Activated CD4-positive, CD25-positive, alpha-beta regulatory T cell treated with anti-CD3 and anti-CD28 coated beads, Interleukin-2, amount 50 U/mL, for 24 hours (primary cell): ENCODE data around the gene TBC1D21.

Experiments
- ATAC-seq, 2 donors: fragments of 150-1000 bp; cut with Tn5 transposase; one replicate each; pipeline ENCODE4 v1.10.0; 2021; ENCODE audit warnings: mild to moderate bottlenecking in 1 of 2, moderate library complexity in 1 of 2

TBC1D21 gene

DNA sequence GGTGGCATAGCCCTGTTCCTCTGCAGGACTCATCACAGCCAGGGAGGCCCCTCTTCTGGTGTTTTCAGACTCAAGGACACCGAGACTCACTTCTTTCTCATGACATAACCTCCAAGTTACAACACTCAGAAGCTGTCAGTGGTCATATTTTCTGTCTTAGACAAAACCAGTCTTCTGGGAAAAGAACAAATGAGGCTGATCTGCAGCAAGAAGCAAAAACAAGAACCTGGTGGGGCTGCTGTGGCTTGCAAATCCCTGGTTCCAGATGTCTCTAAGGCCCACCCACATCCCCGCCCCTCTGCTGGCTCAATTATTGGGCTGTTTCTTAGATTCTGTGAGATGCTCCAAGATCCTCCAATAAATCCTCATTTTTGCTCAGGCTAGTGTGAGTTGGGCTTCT, 36.3 kb downstream of the TBC1D21 start:
- no peak for ATAC-seq

DNA sequence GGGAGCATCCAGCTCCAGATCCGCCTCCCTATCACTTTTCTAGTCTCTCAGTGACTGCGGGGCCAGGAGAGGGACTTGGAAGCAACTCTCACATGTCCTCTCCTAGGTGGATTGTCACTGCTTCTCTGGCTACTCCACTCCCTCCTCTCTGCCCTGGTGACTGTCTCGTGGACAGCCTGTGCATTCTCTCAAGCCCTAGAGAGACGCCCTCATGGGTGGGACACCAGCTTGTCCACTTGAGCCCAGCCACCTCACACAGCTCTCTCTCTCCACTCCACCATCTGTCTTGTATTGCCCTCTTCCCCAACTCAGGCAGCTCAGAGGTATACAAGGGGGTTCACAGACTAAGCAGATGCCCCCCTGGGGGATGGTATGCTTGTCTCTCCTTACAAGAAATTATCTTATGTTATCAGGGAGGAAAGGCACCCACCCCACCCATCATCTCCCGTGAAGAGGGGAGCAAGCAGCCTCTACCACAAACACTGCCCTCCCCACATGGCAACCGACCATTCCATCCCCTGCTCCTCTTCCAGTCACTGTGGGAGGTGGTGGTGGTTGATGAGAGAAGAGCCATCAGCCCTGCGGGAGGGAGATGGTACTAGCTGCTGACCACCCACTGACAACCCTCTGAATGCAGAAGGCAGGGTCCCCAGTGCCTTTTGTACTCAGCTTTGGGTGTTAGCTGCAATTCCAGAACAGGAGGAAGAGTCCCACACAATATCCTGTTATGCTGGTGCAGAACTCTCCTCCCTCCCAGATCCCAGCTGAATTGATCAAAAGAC, 37.3 kb downstream of the TBC1D21 start:
- no peak for ATAC-seq

DNA sequence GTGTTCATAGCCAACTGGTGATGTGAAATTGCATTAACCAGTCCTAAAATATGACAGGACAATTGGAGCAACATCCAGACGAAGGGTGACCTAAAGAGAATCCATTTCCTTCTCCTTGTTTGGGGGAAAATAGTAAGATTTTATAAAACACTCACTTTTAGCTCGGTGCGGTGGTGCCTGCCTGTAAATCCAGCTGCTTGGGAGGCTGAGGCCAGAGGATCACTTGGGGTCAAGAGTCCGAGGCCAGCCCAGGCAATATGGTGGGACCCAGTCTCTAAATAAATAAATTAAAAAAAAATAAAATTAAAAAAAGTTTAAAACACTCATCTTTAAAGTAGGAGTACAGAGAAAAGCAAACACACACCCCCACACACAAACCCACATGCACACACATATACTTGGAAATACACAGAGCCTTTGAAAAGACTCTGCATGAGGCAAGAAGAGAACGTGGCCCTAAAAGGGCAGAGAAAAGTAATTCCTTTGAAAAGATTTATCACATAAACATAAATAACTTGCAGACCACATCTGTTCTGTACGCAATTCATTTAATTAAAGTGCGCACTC, 38.7 kb downstream of the TBC1D21 start:
- ATAC-seq = no peak

DNA sequence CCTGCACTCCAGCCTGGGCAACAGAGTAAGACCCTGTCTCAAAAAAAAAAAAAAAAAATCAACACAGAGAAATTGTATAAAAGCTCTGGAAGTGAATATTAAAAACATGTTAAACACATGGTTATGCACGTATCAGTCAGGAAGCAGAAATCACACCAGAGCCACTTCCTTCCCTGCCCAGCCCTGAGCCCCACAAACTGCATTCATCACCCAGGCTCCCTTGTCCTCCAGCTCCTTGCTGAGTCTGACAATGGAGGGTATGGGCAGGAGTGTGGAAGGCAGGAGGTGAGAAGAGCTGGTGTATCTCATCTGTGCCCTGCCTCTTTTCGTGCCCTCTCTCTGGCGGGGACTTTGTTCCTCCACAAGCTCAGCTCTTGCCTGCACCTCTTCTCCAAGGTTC, 40.8 kb downstream of the TBC1D21 start:
- ATAC-seq = no peak

DNA sequence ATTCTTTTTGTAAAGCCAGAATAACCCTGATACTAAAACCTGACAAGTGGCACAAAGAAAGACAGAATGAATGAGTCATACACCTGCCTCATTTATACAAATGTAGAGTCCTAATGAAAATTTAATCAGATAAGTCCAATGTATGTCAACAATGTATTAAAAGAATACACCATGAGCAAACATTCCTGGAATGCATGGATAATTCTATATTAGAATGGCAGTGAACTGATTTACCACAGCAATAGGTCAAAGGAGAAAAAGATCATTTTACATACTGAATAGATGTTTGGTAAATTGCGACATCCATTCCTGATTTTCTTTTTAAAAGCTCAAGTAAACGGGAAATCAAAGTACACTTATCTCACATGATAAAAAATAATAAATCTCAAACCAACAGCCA, 41.7 kb downstream of the TBC1D21 start:
- ATAC-seq = no peak

DNA sequence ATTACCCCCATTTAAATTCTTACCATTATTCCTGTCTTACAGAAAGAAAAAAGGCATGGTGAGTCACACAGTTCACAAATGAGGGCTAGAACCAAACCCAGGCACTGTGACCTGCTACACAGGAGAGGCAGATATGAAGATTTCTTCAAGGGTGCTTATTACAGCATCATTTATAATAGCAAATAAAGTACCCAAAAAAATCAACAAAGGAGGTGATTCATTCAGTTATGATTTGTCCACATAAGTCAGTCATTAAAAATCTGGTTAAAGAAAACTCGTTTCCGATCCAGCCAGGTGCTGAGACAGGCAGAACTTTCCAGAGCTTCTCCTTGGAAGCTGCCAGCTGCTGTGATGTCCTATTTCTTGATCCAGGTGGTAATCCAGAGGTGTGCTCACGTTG, 45.4 kb downstream of the TBC1D21 start:
- no peak for ATAC-seq

DNA sequence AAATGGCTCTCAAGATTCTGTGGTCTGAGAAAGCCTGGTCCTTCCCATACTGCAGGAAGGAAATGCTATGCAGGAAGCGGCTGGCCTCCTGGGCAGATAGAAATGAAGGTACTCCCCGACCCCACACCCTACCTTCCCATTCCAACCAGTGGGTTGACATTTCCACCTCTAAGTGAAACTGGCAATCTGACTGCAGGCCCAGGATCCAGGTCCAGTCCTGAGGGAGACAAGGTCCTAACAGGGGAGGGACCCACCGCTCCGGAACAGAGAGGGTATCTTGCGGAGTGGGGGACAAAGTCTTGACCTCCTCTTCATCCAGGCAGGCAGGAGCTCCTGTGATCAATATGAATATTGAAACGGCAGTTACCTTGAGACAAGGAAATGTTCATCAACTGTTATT, 46.3 kb downstream of the TBC1D21 start:
- no peak for ATAC-seq

DNA sequence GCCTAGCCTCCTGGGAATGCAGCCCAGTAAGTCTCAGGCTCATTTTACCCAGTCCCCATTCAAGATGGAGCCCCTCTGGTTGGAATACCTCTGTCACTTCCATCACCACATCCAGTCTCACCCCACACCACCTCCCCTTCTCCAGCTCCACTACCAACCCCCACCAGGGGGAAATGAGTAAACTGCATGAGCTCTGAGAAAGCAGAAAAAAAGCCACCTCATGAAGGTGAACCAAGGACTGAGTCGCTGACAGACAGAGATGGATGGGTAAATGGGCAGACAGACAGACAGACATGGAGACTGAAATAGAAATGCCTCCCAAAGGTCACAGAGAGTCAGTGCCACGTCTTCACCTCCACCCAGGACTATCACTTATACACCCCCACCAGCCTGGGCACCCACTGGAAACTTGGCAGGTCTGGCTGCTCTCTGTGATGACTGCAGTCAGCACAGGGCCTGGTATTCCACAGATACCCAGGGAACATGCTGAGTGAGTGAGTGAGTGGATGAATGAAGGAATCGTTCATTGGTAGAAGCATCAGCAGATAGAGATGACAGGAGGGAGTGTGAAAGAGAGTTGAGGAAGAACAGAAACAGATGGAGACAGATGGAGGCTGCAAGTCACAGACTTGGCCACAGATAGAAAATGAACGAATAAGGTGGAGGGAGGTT, 48.0 kb downstream of the TBC1D21 start:
- peak; percentile 15 to 32 for ATAC-seq

DNA sequence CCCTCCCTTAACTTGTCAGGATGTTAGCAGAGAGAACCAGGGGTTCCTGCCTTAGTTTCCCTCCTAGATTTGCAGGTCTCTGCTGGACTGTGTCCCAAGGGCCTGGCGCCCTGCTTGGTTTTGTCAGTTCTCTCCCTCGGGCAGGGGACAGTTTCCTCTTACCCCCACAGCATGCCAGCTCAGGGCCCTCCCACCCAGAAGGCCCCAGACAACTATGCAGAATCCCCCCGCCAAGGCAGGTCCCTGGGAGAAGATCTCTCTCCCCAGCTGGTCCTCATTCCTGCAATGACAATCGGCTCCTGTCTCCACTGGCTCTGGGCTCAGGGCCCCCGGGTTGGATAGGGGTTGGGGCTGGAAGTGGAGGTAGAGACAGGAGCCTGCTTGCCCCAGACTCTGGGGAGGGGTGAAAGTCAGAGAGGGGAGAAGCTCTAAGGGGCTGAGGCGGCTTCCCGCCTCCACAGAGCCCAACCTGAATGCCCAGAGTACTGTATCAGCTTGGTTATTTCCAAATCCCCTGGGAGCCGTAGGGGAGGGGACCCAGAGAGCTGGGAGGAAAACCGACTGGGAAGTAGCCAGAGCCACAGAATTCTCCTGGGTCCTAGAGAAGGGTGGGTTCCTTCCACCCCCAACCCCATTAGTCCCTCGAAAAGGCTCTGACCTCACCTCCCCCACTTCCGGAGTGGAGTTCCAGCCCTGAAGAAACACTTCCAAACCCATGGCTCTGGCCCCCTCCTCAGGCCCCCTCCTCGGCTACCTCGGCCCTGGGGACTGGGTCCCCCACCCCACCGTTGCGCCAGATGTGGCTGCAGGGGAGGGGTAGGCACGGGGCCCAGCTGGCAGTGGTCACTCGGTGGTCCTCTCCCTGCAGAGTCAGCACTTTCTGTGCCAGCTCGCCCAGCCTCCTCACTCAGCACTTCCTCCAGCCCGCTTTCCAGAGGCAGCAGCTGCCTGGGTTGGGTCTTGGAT, 49.1 kb downstream of the TBC1D21 start:
- no peak for ATAC-seq

DNA sequence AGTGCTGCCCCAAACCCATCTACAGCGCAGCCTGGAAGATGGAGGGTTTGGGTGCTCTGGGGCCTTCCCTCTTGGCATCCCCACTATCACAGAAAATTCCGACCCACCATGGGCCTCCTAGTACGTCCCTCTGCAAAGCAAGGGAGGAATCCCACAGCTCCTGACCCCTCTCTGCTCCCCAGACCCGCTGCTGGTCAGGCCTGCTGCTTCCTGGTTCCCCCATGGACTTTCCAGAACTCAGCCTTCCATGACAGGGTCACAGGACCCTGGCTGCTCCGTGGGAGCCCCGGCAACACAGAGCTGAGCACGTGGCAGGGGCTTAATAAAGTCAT, 49.8 kb downstream of the TBC1D21 start:
- ATAC-seq = no peak

DNA sequence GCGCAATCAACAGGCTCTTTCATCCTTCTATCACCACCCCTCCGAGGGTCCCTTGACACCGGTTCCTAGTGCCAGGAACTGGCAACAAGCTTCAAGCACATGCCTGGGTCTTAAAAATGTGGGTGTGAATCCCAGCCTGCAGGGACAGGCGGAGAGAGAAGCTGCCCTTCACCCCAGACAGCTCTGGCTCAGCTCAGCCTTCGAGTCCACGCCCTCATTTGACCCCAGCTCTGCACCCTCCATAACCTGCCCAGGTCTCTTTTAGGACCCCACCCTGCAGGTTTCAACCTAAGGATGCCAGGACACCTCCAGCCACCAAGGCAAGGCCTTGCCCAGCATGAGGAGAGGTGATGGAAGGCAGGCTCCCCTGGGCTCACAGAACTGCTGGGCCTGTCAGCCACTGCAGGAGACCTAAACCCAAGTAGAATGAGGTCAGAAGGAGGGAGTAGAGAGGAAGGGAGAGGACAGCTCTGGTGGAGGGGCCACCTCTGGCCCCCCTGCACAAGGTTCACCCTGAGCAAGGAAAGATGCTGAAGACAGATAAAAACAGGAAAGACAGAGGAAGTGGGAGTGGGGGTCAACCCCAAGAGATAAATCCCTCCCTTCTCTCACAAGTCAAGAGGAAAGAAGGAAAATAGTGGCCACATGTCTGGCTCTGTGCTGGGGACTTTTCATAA, 50.3 kb downstream of the TBC1D21 start:
- ATAC-seq = no peak

DNA sequence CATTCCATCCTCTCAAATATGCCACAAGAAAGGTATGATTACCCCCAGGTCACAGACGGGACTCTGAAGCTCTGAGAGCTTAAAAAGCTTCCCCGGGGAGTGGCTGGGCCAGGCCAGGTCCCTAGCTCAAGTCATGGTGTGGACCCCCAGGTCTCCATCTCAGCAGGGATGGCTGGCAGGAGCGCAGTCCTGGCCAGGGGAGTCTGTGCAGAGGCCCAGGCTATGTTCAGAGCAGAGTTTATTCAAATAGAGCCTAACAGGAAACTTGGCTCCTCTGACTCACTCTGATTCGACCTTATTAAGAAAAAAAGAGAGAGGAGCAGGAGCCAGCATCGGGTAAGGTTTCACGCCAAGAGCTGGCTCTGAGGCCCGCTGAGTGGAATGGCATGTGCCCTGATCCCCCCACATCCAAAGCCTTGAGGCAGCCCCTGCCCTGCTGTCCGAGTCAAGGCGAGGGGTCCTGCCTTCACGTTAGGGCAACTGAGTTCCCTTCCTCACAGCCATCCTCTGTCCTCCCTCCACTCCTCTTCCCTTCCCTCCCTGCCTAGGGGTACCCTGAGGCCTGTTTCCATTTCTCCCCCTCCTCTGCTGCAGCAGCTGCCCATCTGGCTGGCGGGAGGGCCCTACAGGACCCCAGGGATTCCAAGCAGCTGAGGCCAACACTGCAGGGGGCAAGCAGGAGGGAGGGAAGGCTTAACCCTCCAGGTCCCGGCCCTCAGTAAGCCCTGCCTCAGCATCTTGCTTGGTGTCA, 51.0 kb downstream of the TBC1D21 start:
- ATAC-seq = peak; percentile 47 to 53

DNA sequence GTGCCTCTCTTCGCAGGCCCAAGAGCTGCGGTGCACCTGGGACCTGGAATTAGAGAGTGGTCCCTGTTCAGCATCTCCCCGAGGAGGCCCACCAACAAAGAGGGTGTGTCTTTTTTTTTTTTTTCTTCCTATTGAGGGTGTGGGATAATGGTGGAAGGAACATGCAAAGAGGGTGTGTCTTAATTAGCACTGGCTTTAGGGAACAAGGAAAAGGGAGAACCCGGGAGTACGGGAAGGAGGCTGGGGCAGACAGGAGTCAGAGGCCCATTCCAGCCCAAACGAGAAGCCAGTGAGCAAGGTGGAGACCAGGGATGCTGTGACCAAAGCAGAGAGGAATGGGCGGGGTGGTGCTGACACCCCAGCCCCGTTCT, 52.5 kb downstream of the TBC1D21 start:
- no peak for ATAC-seq

DNA sequence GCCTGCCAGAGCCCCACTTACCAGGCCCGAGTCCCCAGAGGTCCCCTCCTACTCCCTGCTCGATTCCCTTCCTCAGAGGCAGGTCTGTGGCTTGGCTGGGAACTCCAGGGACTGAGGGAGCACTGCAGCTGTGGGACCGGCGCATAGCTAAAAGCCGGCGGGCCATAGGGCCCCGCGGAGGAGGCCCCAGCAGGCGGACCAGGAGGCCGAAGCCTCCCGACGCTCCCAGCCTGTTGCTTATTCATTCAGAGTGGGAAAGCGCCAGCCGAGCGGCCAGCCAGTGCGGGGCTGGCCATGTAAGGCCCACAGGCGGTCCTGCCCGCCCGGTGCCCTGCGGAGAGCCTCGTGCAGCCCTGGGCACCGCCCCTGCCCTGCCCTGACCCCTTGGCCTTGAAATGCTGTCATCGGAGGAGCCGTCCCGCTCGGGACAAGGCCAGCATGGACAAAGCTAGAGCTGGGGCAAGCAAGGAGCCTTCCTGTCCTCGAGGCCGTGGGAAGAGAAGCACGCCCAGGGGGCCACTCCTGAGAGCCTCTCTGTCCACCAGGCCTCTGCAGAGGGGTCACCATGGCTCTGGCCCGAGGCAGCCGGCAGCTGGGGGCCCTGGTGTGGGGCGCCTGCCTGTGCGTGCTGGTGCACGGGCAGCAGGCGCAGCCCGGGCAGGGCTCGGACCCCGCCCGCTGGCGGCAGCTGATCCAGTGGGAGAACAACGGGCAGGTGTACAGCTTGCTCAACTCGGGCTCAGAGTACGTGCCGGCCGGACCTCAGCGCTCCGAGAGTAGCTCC, 53.0 kb downstream of the TBC1D21 start, which contains the start of gene LOXL1:
Gene LOXL1, plus strand, starts transcription at position 244 of the 784 bp plus-strand sequence. Its CDS starts 322 bp downstream, at position 566.
- ATAC-seq = no peak

DNA sequence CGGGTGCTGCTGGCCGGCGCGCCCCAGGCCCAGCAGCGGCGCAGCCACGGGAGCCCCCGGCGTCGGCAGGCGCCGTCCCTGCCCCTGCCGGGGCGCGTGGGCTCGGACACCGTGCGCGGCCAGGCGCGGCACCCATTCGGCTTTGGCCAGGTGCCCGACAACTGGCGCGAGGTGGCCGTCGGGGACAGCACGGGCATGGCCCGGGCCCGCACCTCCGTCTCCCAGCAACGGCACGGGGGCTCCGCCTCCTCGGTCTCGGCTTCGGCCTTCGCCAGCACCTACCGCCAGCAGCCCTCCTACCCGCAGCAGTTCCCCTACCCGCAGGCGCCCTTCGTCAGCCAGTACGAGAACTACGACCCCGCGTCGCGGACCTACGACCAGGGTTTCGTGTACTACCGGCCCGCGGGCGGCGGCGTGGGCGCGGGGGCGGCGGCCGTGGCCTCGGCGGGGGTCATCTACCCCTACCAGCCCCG, 53.7 kb downstream of the TBC1D21 start:
- ATAC-seq = peak; percentile 4 to 14

DNA sequence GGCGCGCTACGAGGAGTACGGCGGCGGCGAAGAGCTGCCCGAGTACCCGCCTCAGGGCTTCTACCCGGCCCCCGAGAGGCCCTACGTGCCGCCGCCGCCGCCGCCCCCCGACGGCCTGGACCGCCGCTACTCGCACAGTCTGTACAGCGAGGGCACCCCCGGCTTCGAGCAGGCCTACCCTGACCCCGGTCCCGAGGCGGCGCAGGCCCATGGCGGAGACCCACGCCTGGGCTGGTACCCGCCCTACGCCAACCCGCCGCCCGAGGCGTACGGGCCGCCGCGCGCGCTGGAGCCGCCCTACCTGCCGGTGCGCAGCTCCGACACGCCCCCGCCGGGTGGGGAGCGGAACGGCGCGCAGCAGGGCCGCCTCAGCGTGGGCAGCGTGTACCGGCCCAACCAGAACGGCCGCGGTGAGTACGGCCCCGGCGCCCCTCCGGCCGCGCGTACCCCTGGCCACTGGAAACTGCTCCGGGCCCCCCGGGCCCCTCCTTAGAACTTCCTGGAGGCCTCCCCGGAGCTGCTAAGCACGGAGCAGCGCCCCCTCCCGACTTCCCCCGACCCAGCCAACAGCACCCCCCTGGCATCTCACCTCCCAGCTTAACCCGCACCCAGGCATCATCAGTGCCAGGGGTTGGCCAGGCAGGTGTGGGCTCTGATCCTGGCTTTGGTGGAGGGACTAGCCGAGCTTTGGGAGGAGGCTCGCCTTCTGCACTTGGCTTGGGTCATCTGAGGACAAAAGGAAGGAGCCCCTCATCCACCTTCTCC, 54.3 kb downstream of the TBC1D21 start:
- peak; percentile 82 to 83 for ATAC-seq

DNA sequence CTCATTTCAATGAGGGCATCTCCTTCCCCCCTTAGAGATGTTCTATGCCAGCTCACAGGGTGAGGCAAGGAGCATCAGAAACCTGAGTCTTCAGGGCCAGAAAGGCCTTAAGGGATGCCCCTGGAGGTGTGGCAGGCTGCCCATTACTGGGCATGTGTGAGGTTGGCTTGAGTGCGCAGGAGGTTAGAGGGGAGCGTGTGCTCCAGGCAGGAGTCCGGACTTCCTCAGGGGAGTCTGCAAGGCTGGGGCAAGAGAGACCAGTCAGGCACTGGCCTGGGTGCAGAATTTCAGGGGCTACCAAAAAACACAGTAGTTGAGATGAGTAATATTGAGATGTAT, 54.8 kb downstream of the TBC1D21 start:
- no peak for ATAC-seq

DNA sequence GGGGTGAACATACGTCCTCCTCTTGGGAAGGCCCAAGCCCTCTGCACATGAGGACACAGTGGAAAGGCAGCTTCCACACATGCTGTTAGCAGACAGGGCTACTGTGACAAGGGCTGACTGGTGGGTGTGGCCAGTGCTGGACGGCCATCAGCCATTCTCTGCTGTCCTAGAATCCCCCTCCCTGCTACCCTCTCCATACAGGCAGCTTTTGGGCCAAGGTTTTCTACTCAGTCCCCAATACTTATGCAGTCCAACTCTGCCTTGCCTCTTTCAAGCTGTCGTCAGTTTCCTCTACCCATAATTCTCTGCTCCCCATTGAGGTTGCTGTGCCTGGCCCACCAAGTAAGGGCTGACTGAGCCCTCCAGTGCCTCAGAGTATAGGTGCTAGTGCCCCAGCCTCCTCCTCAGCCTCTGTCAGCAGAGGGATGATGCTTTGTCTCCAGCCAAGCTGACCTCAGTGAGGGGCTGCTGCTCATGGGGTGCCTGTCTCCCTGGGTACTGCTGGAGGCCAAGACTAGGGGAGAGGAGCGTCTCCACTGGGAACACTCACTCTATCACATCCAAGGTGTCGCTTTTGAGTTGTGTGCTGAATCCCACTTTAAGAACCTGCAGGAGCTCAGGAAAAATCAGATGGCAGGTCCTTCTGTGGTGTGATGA, 55.7 kb downstream of the TBC1D21 start:
- ATAC-seq = no peak

DNA sequence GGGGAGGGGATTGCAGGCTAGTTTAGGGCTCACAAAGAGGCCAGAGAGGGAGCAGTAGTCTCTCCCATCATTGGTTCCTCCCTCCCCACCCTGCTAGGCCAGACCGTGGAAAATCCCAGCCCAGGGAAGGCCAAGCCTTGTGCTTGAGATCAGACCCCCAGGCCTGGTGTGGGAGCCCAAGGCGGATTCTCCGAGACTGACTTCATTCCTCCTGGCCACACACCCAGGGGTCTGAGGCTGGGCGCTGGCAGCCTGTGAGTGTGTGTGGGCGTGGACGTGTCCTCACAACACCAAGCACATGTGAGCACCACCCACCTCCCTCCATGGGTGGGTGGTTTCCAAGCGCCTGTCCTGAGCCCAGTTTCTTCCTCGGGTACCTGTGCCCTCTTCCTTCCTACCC, 57.0 kb downstream of the TBC1D21 start:
- no peak for ATAC-seq
